ENCODE results near the gene KATNBL1.
"Not testable (repeated sequence)": the region's sequence is repeated elsewhere in the genome, so short reads cannot be mapped to it uniquely, and the experiment has no call there.

KATNBL1 gene

GRCh38 chr15:34122771-34123183, 87.1 kb downstream of the KATNBL1 start:
- peaks cover 5% of the 10 kb centered on the region for H3K4me1 ChIP-seq (ENCODE audit: low read length)
- TF ChIP-seq EZH2phosphoT487 (IDR thresholded peaks at IDR 0.05; ENCODE audit: low read depth), result no peak
- TF ChIP-seq, protein P1, sequence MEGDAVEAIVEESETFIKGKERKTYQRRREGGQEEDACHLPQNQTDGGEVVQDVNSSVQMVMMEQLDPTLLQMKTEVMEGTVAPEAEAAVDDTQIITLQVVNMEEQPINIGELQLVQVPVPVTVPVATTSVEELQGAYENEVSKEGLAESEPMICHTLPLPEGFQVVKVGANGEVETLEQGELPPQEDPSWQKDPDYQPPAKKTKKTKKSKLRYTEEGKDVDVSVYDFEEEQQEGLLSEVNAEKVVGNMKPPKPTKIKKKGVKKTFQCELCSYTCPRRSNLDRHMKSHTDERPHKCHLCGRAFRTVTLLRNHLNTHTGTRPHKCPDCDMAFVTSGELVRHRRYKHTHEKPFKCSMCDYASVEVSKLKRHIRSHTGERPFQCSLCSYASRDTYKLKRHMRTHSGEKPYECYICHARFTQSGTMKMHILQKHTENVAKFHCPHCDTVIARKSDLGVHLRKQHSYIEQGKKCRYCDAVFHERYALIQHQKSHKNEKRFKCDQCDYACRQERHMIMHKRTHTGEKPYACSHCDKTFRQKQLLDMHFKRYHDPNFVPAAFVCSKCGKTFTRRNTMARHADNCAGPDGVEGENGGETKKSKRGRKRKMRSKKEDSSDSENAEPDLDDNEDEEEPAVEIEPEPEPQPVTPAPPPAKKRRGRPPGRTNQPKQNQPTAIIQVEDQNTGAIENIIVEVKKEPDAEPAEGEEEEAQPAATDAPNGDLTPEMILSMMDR (IDR thresholded peaks at IDR 0.05; ENCODE audit: low read depth, low read length), result no peak
- H4K20me1 ChIP-seq (ENCODE audit: insufficient read depth, low read length), result no peaks in the 10 kb centered on the region
- no peak overlapping the region for H3K9ac ChIP-seq (ENCODE audit: low read length)
- H3K36me3 ChIP-seq (replicated peaks; ENCODE audit: low read depth, low read length), result no peaks in the 10 kb centered on the region
- H2AFZ ChIP-seq (ENCODE audit: low read depth, low read length), result no peak overlapping the region
- no peak overlapping the region for H3K27ac ChIP-seq (ENCODE audit: low read length)
- H3K4me3 ChIP-seq (ENCODE audit: low read length), result no peak overlapping the region
- no peaks in the 10 kb centered on the region for H3K27me3 ChIP-seq (ENCODE audit: low read depth, low read length)
- H3K79me2 ChIP-seq (ENCODE audit: low read length), result no peaks in the 10 kb centered on the region
- no peak overlapping the region; the same call in 1 of the 2 replicates for H3K4me2 ChIP-seq (ENCODE audit: low read length)
- H3K9me3 ChIP-seq (ENCODE audit: insufficient read depth, low read length), result no peaks in the 10 kb centered on the region

DNA sequence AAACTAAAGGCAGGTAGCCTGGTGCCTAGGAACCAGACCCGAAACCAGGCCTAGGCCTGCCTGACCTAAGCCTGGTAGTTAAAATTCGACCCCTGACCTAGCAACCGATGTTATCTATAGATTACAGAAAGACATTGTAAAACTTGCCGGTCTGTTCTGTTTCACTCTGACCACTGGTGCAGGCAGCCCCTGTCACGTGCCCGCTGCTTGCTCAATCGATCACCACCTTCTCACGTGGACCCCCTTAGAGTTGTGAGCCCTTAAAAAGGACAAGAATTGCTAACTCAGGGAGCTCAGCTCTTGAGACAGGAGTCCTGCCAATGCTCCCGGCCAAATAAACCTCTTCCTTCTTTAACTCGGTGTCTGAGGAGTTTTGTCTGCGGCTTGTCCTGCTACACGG, 88.1 kb downstream of the KATNBL1 start:
- H3K4me2 ChIP-seq (ENCODE audit: low read length); H3K79me2 ChIP-seq (ENCODE audit: low read length); H3K9ac ChIP-seq (ENCODE audit: low read length); H3K4me3 ChIP-seq (ENCODE audit: low read length); H3K9me3 ChIP-seq (ENCODE audit: insufficient read depth, low read length); H3K27ac ChIP-seq (ENCODE audit: low read length); H3K27me3 ChIP-seq (ENCODE audit: low read depth, low read length); H4K20me1 ChIP-seq (ENCODE audit: insufficient read depth, low read length); H2AFZ ChIP-seq (ENCODE audit: low read depth, low read length); H3K36me3 ChIP-seq (replicated peaks; ENCODE audit: low read depth, low read length); H3K4me1 ChIP-seq (ENCODE audit: low read length): not testable (repeated sequence)

GRCh38 chr15:34120420-34120819, 89.5 kb downstream of the KATNBL1 start:
- H3K4me2 ChIP-seq (ENCODE audit: low read length); H3K9ac ChIP-seq (ENCODE audit: low read length); H3K4me3 ChIP-seq (ENCODE audit: low read length); H3K27me3 ChIP-seq (ENCODE audit: low read depth, low read length); H4K20me1 ChIP-seq (ENCODE audit: insufficient read depth, low read length); H3K36me3 ChIP-seq (replicated peaks; ENCODE audit: low read depth, low read length); H2AFZ ChIP-seq (ENCODE audit: low read depth, low read length); H3K27ac ChIP-seq (ENCODE audit: low read length); H3K4me1 ChIP-seq (ENCODE audit: low read length); H3K9me3 ChIP-seq (ENCODE audit: insufficient read depth, low read length); H3K79me2 ChIP-seq (ENCODE audit: low read length): not testable (repeated sequence)

GRCh38 chr15:34119291-34119690, 90.6 kb downstream of the KATNBL1 start:
- Histone ChIP-seq H3K9me3 (ENCODE audit: insufficient read depth, low read length) (no peaks in the 10 kb centered on the region), H3K4me3 (ENCODE audit: low read length) (no peak overlapping the region), H3K9ac (ENCODE audit: low read length) (no peak overlapping the region), H3K79me2 (ENCODE audit: low read length) (no peaks in the 10 kb centered on the region), H4K20me1 (ENCODE audit: insufficient read depth, low read length) (no peaks in the 10 kb centered on the region), H3K4me1 (ENCODE audit: low read length) (peaks cover 5% of the 10 kb centered on the region), H3K27me3 (ENCODE audit: low read depth, low read length) (no peaks in the 10 kb centered on the region), H3K4me2 (ENCODE audit: low read length) (no peak overlapping the region), H2AFZ (ENCODE audit: low read depth, low read length) (no peak overlapping the region), H3K36me3 (replicated peaks; ENCODE audit: low read depth, low read length) (no peaks in the 10 kb centered on the region), H3K27ac (ENCODE audit: low read length) (no peak overlapping the region)
- no peak for TF ChIP-seq EZH2phosphoT487 (IDR thresholded peaks at IDR 0.05; ENCODE audit: low read depth)
- TF ChIP-seq, protein P1 (IDR thresholded peaks at IDR 0.05; ENCODE audit: low read depth, low read length), result no peak

DNA sequence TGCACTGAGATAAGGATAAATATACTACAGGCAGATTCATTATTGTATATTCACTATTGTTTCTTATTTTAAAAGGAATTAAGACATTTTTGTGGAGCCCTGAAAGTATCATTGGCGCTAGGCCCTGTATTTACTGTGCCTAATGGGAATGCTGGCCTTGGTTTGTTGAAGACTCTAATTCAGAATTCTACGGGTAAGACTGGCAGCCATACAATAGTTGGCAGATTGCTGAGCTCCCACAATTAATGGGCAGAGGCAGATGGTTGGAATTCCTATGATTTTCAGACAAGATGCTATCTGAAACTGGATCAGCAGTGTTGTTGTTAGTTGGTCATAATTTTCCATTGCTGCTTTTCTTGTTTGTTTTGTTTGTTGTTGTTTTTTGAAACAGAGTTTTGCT, 93.3 kb downstream of the KATNBL1 start:
- H2AFZ ChIP-seq (ENCODE audit: low read depth, low read length), result no peak overlapping the region
- no peaks in the 10 kb centered on the region for H3K9me3 ChIP-seq (ENCODE audit: insufficient read depth, low read length)
- H3K27me3 ChIP-seq (ENCODE audit: low read depth, low read length), result no peaks in the 10 kb centered on the region
- no peaks in the 10 kb centered on the region for H4K20me1 ChIP-seq (ENCODE audit: insufficient read depth, low read length)
- H3K36me3 ChIP-seq (replicated peaks; ENCODE audit: low read depth, low read length), result no peaks in the 10 kb centered on the region
- no peak overlapping the region for H3K4me2 ChIP-seq (ENCODE audit: low read length)
- no peaks in the 10 kb centered on the region for H3K79me2 ChIP-seq (ENCODE audit: low read length)
- no peak overlapping the region for H3K9ac ChIP-seq (ENCODE audit: low read length)
- no peaks in the 10 kb centered on the region for H3K4me1 ChIP-seq (ENCODE audit: low read length)
- no peak overlapping the region for H3K27ac ChIP-seq (ENCODE audit: low read length)
- H3K4me3 ChIP-seq (ENCODE audit: low read length), result no peak overlapping the region
- TF ChIP-seq, protein P1 (IDR thresholded peaks at IDR 0.05; ENCODE audit: low read depth, low read length), result no peak
- TF ChIP-seq EZH2phosphoT487 (IDR thresholded peaks at IDR 0.05; ENCODE audit: low read depth), result no peak

All from OCI-LY3 (cell line).